Psoas muscle (tissue), 8 donors: ENCODE results near the gene OR1F1. TPM values are rescaled to one million over a fixed set of nuclear protein-coding genes. Genes with fewer than 3 reads are reported as not detected.
"Not testable (repeated sequence)": the region's sequence is repeated elsewhere in the genome, so short reads cannot be mapped to it uniquely, and the experiment has no call there.

Experiments used
- ATAC-seq, 4 donors: fragments of 200-7000 bp; cut with Tn5 transposase; one replicate each; pipeline ENCODE4 v1.9.1; 2020; ENCODE audit warnings: moderate library complexity in 3 of 4, mild to moderate bottlenecking in 2 of 4
- DNase-seq, 2 donors: peaks; one replicate each; pipeline ENCODE4 v3.0.0-alpha.2; 2020
- H3K27ac ChIP-seq: fragments of 200-600 bp; one replicate; pipeline ENCODE4 v1.8.0; 2022
- H3K27me3 ChIP-seq, 3 donors: fragments of 200-600 bp in 1 of 3; one replicate each; pipeline versions ENCODE4 v1.6.1 to v1.8.0; 2013 to 2022; ENCODE audit warnings: low read length in 2 of 3, mild to moderate bottlenecking in 2 of 3, moderate library complexity in 1 of 3; ENCODE audit not compliant: insufficient read depth in 3 of 3
- H3K36me3 ChIP-seq, 2 donors: fragments of 200-600 bp in 1 of 2; one replicate each; pipeline versions ENCODE4 v1.6.1 to v1.8.0; 2013 to 2022; ENCODE audit warnings: low read depth in 1 of 2, mild to moderate bottlenecking in 1 of 2, moderate library complexity in 1 of 2; ENCODE audit not compliant: insufficient read depth in 1 of 2
- H3K4me1 ChIP-seq: fragments of 200-600 bp; one replicate; pipeline ENCODE4 v1.8.0; 2022
- H3K4me3 ChIP-seq: fragments of 200-600 bp; one replicate; pipeline ENCODE4 v1.8.0; 2022; ENCODE audit warnings: mild to moderate bottlenecking
- H3K9me3 ChIP-seq: fragments of 200-600 bp; one replicate; pipeline ENCODE4 v1.8.0; 2022
- WGBS, 3 donors: extraction: QIAGEN DNeasy Blood & Tissue Kit; methylation state at CpG; one replicate each; pipeline versions ENCODE4 v1.1.6 to v1.1.7; 2013; 5-methylcytosine and 5-hydroxymethylcytosine counted together
- intact Hi-C, 2 donors: fragments of 100-400 bp; cut with DNase I; formaldehyde crosslinking; loops; one replicate each; pipeline versions ENCODE4 v1.11.0 to v1.14.2; 2022
- polyA plus RNA-seq, 3 donors: library from polyadenylated mRNA; stranded (reverse); fragments of 200-250 nt; gene quantifications; one replicate each; pipeline ENCODE4 v1.2.3, GENCODE V29; 2013
- total RNA-seq, 4 donors: library from RNA; stranded (reverse); fragmentation: NEBNext Ultra II Directional in 2 of 4; extraction: Animal tissue kit (Norgen Biotek cat#: 25700) in 2 of 4; gene quantifications; one replicate each; pipeline versions ENCODE4 v1.2.1 to v1.2.4, GENCODE V29; 2021 to 2023
- TF ChIP-seq, protein P1 (sequence below): fragments of 200-600 bp; IDR thresholded peaks from one replicate; pipeline ENCODE4 v1.8.0; 2022; ENCODE audit warnings: antibody characterized with exemption
- donor health status: healthy with polysubstance abuse.
- donor health status: DM: no; HTN: no; CAD: no; lungs with moderate emphysema.
- donor health status: Bipolar disorder and iron deficiency.
- donor health status: healthy.
- donor health status: DM: yes; HTN: yes; CAD: no.
- donor health status: DM: no; HTN: no; CAD: no.
- donor health status: DM: no; HTN: no; CAD: no.
- donor health status: DM: yes; HTN: yes; CAD: no.

Gene OR1F1
- total and polyA plus RNA-seq, 7 donors = not detected

DNA sequence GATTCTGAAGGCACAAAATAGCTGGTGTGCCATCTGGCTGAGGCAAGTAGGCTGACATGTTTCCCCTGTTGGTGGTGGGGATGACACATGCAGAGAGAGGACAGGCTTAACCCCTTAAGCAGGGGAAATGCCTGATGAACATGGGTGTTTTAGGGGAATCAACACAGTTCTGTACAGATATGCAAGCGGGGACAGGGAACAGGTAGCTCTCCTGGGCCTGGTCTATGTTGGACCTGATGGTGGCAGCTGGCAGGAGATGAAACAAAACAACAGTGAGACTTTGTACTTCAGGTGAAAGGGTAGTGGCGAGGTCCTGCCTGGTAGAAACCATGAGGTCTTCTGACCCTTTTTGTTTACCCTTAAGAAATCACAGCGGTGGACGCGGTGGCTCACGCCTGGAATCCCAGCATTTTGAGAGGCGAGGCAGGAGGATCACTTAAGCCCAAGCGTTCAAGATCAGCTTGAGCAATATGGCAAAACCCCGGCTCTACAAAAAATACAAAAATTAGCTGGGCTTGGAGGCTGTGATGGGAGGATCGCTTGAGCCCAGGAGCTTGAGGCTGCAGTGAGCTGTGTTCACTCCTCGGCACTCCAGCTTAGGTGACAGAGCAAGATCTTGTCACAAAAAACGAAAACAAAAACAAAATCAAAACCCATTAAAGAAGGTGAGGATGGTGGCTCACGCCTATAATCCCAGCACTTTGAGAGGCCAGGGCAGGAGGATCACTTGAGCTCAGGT is 10.5 kb downstream of the OR1F1 start:
- Histone ChIP-seq H3K9me3 (no peaks in the 10 kb centered on the region), H3K4me1 (no peaks in the 10 kb centered on the region), H3K27me3 (peaks cover 0 to 50% (median 20%) of the 10 kb centered on the region in 3 donors), H3K36me3 (no peaks in the 10 kb centered on the region), H3K4me3 (no peak overlapping the region), H3K27ac (no peak overlapping the region)
- no peak for ATAC-seq
- TF ChIP-seq, protein P1, sequence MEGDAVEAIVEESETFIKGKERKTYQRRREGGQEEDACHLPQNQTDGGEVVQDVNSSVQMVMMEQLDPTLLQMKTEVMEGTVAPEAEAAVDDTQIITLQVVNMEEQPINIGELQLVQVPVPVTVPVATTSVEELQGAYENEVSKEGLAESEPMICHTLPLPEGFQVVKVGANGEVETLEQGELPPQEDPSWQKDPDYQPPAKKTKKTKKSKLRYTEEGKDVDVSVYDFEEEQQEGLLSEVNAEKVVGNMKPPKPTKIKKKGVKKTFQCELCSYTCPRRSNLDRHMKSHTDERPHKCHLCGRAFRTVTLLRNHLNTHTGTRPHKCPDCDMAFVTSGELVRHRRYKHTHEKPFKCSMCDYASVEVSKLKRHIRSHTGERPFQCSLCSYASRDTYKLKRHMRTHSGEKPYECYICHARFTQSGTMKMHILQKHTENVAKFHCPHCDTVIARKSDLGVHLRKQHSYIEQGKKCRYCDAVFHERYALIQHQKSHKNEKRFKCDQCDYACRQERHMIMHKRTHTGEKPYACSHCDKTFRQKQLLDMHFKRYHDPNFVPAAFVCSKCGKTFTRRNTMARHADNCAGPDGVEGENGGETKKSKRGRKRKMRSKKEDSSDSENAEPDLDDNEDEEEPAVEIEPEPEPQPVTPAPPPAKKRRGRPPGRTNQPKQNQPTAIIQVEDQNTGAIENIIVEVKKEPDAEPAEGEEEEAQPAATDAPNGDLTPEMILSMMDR = no peak
- DNase-seq = no peak
- intact Hi-C loops = no loop called here
- 66 to 79% (median 71%) methylated on average over 13 of the region's 13 CpGs for WGBS, 3 donors

DNA sequence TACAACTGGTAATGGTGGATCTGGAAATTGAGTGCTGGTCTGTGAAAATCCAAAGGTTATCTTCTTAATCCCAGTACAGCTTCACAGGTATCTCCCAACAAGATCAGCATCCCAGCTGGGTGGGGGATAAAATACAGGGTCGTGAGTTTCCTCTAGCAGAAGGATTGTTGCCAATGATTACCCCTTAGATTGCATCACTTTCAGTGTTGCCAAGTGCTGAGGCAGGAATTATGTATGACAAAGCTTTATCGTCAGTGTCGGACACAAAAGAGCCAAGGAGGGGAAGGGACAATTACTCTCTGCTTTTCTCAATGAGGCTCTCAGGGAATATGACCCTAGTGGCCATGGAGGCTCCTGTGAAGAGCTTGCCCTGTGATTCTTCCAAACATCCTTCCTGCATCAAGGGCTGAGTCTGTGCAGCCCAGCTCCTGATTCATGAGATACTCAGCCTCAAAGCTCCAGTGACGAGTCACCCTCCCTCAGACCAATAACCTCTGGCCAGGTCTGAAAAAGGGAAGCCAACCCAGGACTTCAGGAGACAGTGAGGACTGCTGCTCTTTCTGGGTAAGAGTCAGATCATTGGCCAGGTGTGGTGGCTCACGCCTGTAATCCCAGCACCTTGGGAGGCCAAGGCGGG is 15.0 kb downstream of the OR1F1 start:
- Histone ChIP-seq H3K9me3 (peaks cover 16% of the 10 kb centered on the region), H3K4me3 (no peak overlapping the region), H3K36me3 (no peaks in the 10 kb centered on the region), H3K27ac (no peak overlapping the region), H3K27me3 (peaks cover 0 to 19% (median 13%) of the 10 kb centered on the region in 3 donors), H3K4me1 (no peaks in the 10 kb centered on the region)
- DNase-seq = no peak
- intact Hi-C loops = no loop called here
- TF ChIP-seq, protein P1 = no peak
- ATAC-seq = no peak
- WGBS, 3 donors = 48 to 71% (median 58%) methylated on average over 6 of the region's 6 CpGs

DNA sequence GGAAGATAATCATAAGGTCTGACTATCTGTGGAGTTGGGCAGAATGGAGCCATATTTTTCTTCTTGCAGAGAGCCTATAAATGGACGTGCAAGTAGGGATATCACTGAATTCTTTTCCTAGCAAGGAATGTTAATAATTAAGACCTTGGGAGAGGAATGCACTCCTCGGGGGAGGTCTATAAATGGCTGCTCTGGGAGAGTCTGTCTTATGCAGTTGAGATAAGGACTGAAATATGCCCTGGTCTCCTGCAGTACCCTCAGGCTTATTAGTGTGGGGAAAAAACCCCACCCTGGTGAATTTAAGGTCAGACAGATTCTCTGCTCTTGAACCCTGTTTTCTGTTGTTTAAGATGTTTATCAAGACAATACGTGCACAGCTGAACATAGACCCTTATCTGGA is 17.9 kb downstream of the OR1F1 start:
- H3K4me1 ChIP-seq, DNase-seq, H3K27ac ChIP-seq, H3K27me3 ChIP-seq, H3K36me3 ChIP-seq, H3K4me3 ChIP-seq, ATAC-seq, intact Hi-C loops: not testable (repeated sequence)
- H3K9me3 ChIP-seq = peaks cover 17% of the 10 kb centered on the region
- WGBS, 3 donors = 56 to 68% (median 58%) methylated on average over 3 of the region's 3 CpGs

DNA sequence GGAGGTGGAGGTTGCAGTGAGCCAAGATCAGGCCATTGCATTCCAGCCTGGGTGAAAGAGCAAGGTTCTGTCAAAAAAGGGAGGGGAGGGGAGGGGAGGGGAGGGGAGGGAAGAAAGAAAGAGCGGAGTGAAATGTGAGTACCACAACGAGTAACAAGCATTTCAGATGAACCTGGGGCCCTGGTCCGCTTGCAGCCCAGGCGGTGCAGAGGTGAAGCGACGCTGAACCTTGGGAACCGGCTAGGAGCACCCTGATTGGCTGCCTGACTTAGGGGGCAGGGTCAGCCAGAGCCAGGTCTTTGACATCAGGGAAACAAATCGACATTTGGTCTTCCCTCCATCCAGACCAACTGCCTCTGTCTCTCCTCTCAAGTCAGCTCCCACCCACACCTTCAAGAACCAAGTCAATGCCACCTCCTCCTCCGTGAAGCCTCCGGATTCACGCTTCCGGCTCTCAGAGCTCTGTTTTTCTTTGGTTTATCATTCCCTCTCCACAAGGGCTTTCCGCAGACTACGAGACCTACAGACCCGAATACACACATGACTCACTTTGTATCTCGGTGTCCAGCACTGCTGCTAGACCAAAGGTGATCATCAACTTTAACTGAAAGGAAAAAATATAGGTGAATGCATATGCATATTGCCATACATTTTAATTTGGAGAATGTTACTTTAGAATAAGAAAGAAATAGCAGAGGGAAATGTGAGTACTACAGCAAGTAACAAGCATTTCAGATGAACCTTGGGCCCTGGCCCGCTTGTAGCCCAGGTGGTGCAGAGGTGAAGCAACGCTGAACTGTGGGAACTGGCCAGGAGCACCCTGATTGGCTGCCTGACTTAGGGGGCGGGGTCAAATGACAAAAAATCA is 19.3 kb downstream of the OR1F1 start:
- intact Hi-C loops = no loop called here
- no peak for DNase-seq
- TF ChIP-seq, protein P1 = no peak
- Histone ChIP-seq H3K27me3 (peaks cover 0 to 12% (median 4%) of the 10 kb centered on the region in 3 donors), H3K9me3 (peaks cover 17% of the 10 kb centered on the region), H3K27ac (no peak overlapping the region), H3K4me3 (no peak overlapping the region), H3K36me3 (no peaks in the 10 kb centered on the region), H3K4me1 (no peaks in the 10 kb centered on the region)
- ATAC-seq = no peak
- 64 to 68% (median 67%) methylated on average over 19 of the region's 19 CpGs for WGBS, 3 donors

DNA sequence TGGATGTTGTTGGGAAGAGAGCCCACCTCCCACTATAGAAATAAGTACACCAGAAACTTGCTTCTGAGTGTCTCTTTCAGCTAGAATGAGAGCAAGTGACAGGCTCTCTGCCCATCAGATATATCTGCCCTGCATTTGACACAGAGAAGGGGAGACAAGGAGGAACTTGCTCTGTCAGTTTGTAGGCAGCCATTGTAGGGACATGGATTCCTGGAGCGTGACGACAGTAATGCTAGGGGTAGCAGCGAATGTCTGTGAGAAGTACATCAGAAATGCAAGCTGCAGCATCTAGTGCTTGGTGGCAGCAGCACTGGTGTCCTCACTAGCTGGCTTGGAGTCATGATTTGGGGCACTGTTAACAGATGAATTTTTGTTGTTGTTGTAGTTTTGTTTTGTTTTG is 24.0 kb downstream of the OR1F1 start:
- 78 to 84% (median 82%) methylated on average over 3 of the region's 3 CpGs for WGBS, 3 donors
- TF ChIP-seq, protein P1 = no peak
- no peak overlapping the region for H3K27ac ChIP-seq
- H3K4me3 ChIP-seq = no peak overlapping the region
- intact Hi-C loops = no loop called here
- no peak for ATAC-seq
- peaks cover 6% of the 10 kb centered on the region for H3K9me3 ChIP-seq
- H3K27me3 ChIP-seq = peaks cover 0 to 9% (median 0%) of the 10 kb centered on the region in 3 donors
- H3K4me1 ChIP-seq = no peaks in the 10 kb centered on the region
- H3K36me3 ChIP-seq = no peaks in the 10 kb centered on the region
- DNase-seq = no peak
